Mesenchymal stem cell (in vitro differentiated cells and primary cell): ENCODE data around the gene TRMO.
"Not testable (repeated sequence)": the region's sequence is repeated elsewhere in the genome, so short reads cannot be mapped to it uniquely, and the experiment has no call there.

ENCODE experiments used
- DNase-seq: peaks from one replicate; pipeline ENCODE4 v3.0.0-alpha.2; 2013
- H2AFZ ChIP-seq: one replicate; pipeline ENCODE4 v1.6.1; 2013; ENCODE audit warnings: low read depth, mild to moderate bottlenecking, control low read depth, inconsistent platforms, low read length, moderate library complexity
- H2AK5ac ChIP-seq: 2 replicates; pipeline ENCODE4 v1.6.1; 2013; ENCODE audit warnings: low read length, moderate library complexity, mild to moderate bottlenecking, inconsistent platforms; ENCODE audit not compliant: severe bottlenecking
- H2BK120ac ChIP-seq: one replicate; pipeline ENCODE4 v1.6.1; 2013; ENCODE audit warnings: low read depth, mild to moderate bottlenecking, inconsistent platforms, low read length, moderate library complexity
- H2BK12ac ChIP-seq, 2 experiments: one replicate each; pipeline ENCODE4 v1.6.1; 2013; ENCODE audit warnings: inconsistent platforms in 2 of 2, low read length in 2 of 2, mild to moderate bottlenecking in 2 of 2, moderate library complexity in 2 of 2, control low read depth in 1 of 2
- H2BK15ac ChIP-seq: one replicate; pipeline ENCODE4 v1.6.1; 2013; ENCODE audit warnings: mild to moderate bottlenecking, low read depth, inconsistent platforms; ENCODE audit not compliant: poor library complexity, severe bottlenecking
- H2BK5ac ChIP-seq: 2 replicates; pipeline ENCODE4 v1.6.1; 2013; ENCODE audit warnings: low read depth, mild to moderate bottlenecking, low read length, control low read depth, inconsistent platforms; ENCODE audit not compliant: poor library complexity, severe bottlenecking
- H3K14ac ChIP-seq, 2 experiments: one replicate each; pipeline ENCODE4 v1.6.1; 2013; ENCODE audit warnings: inconsistent platforms in 2 of 2, low read length in 2 of 2, control low read depth in 1 of 2, mild to moderate bottlenecking in 1 of 2, moderate library complexity in 1 of 2
- H3K18ac ChIP-seq, 2 experiments: one replicate each; pipeline ENCODE4 v1.6.1; 2013; ENCODE audit warnings: inconsistent platforms in 2 of 2, low read length in 2 of 2, control low read depth in 1 of 2, low read depth in 1 of 2, mild to moderate bottlenecking in 1 of 2
- H3K23ac ChIP-seq, 2 experiments: one replicate each; pipeline ENCODE4 v1.6.1; 2013; ENCODE audit warnings: inconsistent platforms in 2 of 2, low read length in 2 of 2, mild to moderate bottlenecking in 2 of 2, moderate library complexity in 2 of 2, control low read depth in 1 of 2
- H3K27ac ChIP-seq: 2 replicates; pipeline ENCODE4 v1.5.1; 2013; ENCODE audit warnings: mild to moderate bottlenecking, moderate library complexity, low read length, control low read depth, inconsistent platforms; ENCODE audit not compliant: poor library complexity, severe bottlenecking
- H3K27me3 ChIP-seq, 2 experiments: 2 replicates each; pipeline versions ENCODE4 v1.6.1 to v1.7.0; 2013; ENCODE audit warnings: low read length in 2 of 2, mild to moderate bottlenecking in 2 of 2, moderate library complexity in 2 of 2, control low read depth in 1 of 2, inconsistent platforms in 1 of 2; ENCODE audit not compliant: control insufficient read depth in 1 of 2, insufficient read depth in 1 of 2
- H3K36me3 ChIP-seq, 2 experiments: 2 replicates each; pipeline versions ENCODE4 v1.6.1 to v1.7.0; 2013; ENCODE audit warnings: low read length in 2 of 2, control low read depth in 1 of 2, inconsistent platforms in 1 of 2, low read depth in 1 of 2, mild to moderate bottlenecking in 1 of 2; ENCODE audit not compliant: insufficient read depth in 2 of 2, control insufficient read depth in 1 of 2
- H3K4ac ChIP-seq, 2 experiments: one replicate each; pipeline ENCODE4 v1.6.1; 2013; ENCODE audit warnings: inconsistent platforms in 2 of 2, low read length in 2 of 2, mild to moderate bottlenecking in 2 of 2, moderate library complexity in 2 of 2, control low read depth in 1 of 2, low read depth in 1 of 2
- H3K4me1 ChIP-seq: 2 replicates; pipeline ENCODE4 v1.6.1; 2013; ENCODE audit warnings: low read depth, low read length, control low read depth; ENCODE audit not compliant: control insufficient read depth, insufficient read depth
- H3K4me2 ChIP-seq: 2 replicates; pipeline ENCODE4 v1.6.1; 2013; ENCODE audit warnings: low read length, mild to moderate bottlenecking, inconsistent platforms; ENCODE audit not compliant: poor library complexity, severe bottlenecking
- H3K4me3 ChIP-seq, 2 experiments: 2 replicates each; pipeline versions ENCODE4 v1.5.1 to v1.7.0; 2013; ENCODE audit warnings: low read length in 2 of 2, mild to moderate bottlenecking in 2 of 2, control low read depth in 1 of 2, low read depth in 1 of 2; ENCODE audit not compliant: insufficient read depth in 1 of 2
- H3K79me1 ChIP-seq: replicated peaks from 2 replicates; pipeline ENCODE4 v1.6.1; 2013; ENCODE audit warnings: mild to moderate bottlenecking, control low read depth, low read length, inconsistent platforms; ENCODE audit not compliant: poor library complexity, severe bottlenecking
- H3K9ac ChIP-seq: 2 replicates; pipeline ENCODE4 v1.7.0; 2013; ENCODE audit warnings: mild to moderate bottlenecking, low read length, moderate library complexity
- H3K9me3 ChIP-seq: 2 replicates; pipeline ENCODE4 v1.7.0; 2013; ENCODE audit warnings: mild to moderate bottlenecking, low read length; ENCODE audit not compliant: control insufficient read depth
- H4K8ac ChIP-seq: one replicate; pipeline ENCODE4 v1.6.1; 2013; ENCODE audit warnings: inconsistent platforms, mild to moderate bottlenecking, low read length, moderate library complexity
- H4K91ac ChIP-seq: one replicate; pipeline ENCODE4 v1.6.1; 2013; ENCODE audit warnings: mild to moderate bottlenecking, low read length, inconsistent platforms
- WGBS: methylation state at CpG from one replicate; pipeline ENCODE4 v1.1.7; 2013; ENCODE audit warnings: mixed read lengths; 5-methylcytosine and 5-hydroxymethylcytosine counted together

TRMO gene

DNA sequence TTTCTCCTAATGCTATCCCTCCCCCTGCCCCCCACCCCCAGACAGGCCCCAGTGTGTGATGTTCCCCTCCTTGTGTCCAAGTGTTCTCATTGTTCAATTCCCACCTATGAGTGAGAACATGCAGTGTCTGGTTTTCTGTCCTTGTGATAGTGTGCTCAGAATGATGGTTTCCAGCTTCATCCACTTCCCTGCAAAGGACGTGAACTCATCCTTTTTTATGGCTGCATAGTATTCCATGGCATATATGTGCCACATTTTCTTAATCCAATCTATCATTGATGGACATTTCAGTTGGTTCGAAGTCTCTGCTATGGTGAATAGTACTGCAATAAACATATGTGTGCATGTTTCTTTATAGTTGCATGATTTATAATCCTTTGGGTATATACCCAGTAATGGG is 23.2 kb upstream of the TRMO start:
- H4K8ac ChIP-seq, H3K14ac ChIP-seq, H3K79me1 ChIP-seq, H3K9ac ChIP-seq, H4K91ac ChIP-seq, H2AFZ ChIP-seq, DNase-seq, H3K9me3 ChIP-seq, H3K27ac ChIP-seq, H3K4me1 ChIP-seq, H2BK5ac ChIP-seq, H3K23ac ChIP-seq, H2BK120ac ChIP-seq, H3K4ac ChIP-seq, H3K4me2 ChIP-seq, H2AK5ac ChIP-seq, H2BK12ac ChIP-seq, H2BK15ac ChIP-seq, H3K18ac ChIP-seq, H3K36me3 ChIP-seq, H3K4me3 ChIP-seq: not testable (repeated sequence)
- H3K27me3 ChIP-seq: peaks cover 40% of the 10 kb centered on the region in 2 experiments
- WGBS: 79% methylated on average over 2 of the region's 2 CpGs

- no peak overlapping the region for H3K4me2 ChIP-seq
- H3K27me3 ChIP-seq: peaks cover 47 to 48% of the 10 kb centered on the region in 2 experiments
- H3K79me1 ChIP-seq: no peaks in the 10 kb centered on the region
- H3K18ac ChIP-seq: no peak overlapping the region
- no peak overlapping the region for H3K4me3 ChIP-seq
- H2AFZ ChIP-seq: no peak overlapping the region
- no peak overlapping the region for H3K4ac ChIP-seq
- no peak overlapping the region for H2BK120ac ChIP-seq
- H3K9me3 ChIP-seq: no peaks in the 10 kb centered on the region
- H4K91ac ChIP-seq: no peak overlapping the region
- no peaks in the 10 kb centered on the region for H3K4me1 ChIP-seq
- DNase-seq: no peak
- H3K23ac ChIP-seq: no peak overlapping the region
- H2BK5ac ChIP-seq: no peak overlapping the region
- H2AK5ac ChIP-seq: no peak overlapping the region
- no peak overlapping the region for H2BK15ac ChIP-seq
- 85% methylated on average over 1 of the region's 3 CpGs for WGBS
- no peak overlapping the region for H3K9ac ChIP-seq
- no peak overlapping the region for H2BK12ac ChIP-seq
- no peaks in the 10 kb centered on the region for H3K36me3 ChIP-seq
- no peak overlapping the region for H4K8ac ChIP-seq
- no peak overlapping the region for H3K27ac ChIP-seq
- no peak overlapping the region for H3K14ac ChIP-seq
These were observed 22.3 kb upstream of the TRMO start for GRCh38 chr9:97944612-97945011.

DNA sequence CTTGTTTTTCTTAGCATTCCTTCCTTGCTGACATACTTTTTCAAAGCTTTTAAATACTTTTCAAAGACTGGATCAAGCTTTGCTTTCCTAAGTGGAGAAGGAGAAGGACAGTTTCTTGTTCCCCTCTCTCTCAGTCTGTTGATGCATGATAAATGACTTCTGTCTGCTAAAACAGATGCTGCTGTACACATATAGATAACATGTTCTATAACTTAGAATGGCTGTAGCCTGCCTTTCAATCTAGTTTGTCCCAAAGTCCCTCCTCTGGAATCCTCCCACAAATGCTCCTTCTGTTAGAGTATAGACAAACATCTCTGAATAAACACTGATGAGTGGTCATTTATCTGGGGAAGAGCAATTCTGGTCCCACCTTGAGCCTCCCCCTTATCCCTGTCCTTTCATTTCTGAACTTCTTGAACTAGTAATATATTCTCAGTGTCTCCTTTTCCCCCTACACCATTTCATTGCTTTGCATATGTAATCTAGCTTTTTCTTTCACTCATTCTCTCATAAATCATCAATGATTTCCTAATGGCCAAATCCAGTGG is 21.1 kb upstream of the TRMO start:
- H3K79me1 ChIP-seq: no peaks in the 10 kb centered on the region
- no peak overlapping the region for H3K23ac ChIP-seq

GRCh38 chr9:97941323-97941722 is 19.0 kb upstream of the TRMO start:
- H4K8ac ChIP-seq: no peak overlapping the region
- no peak overlapping the region for H2BK12ac ChIP-seq
- no peak overlapping the region for H2AFZ ChIP-seq
- H3K9me3 ChIP-seq: no peaks in the 10 kb centered on the region
- no peak overlapping the region for H2BK120ac ChIP-seq
- no peaks in the 10 kb centered on the region for H3K36me3 ChIP-seq
- no peak overlapping the region for H3K4ac ChIP-seq
- peaks cover 61 to 67% of the 10 kb centered on the region in 2 experiments for H3K27me3 ChIP-seq
- no peak overlapping the region for H2AK5ac ChIP-seq
- H3K27ac ChIP-seq: no peak overlapping the region
- H3K4me1 ChIP-seq: no peaks in the 10 kb centered on the region
- no peak overlapping the region for H3K14ac ChIP-seq
- no peak overlapping the region for H3K9ac ChIP-seq
- no peak overlapping the region for H3K4me3 ChIP-seq
- no peak overlapping the region for H2BK5ac ChIP-seq
- no peak overlapping the region for H4K91ac ChIP-seq
- H3K23ac ChIP-seq: no peak overlapping the region
- H3K18ac ChIP-seq: no peak overlapping the region
- H2BK15ac ChIP-seq: no peak overlapping the region
- no peak for DNase-seq
- H3K4me2 ChIP-seq: no peak overlapping the region
- no peaks in the 10 kb centered on the region for H3K79me1 ChIP-seq
- 86% methylated on average over 1 of the region's 1 CpG for WGBS

More for the DNA sequence above, 21.1 kb upstream of the TRMO start:
- no peak for DNase-seq
- no peak overlapping the region for H3K27ac ChIP-seq
- no peak overlapping the region for H3K4me2 ChIP-seq
- no peaks in the 10 kb centered on the region for H3K9me3 ChIP-seq
- peaks cover 56 to 58% of the 10 kb centered on the region in 2 experiments for H3K27me3 ChIP-seq
- no peak overlapping the region for H2BK15ac ChIP-seq
- H2AK5ac ChIP-seq: no peak overlapping the region
- H3K14ac ChIP-seq: no peak overlapping the region
- H4K8ac ChIP-seq: no peak overlapping the region
- H2AFZ ChIP-seq: no peak overlapping the region
- no peak overlapping the region for H2BK12ac ChIP-seq
- H3K4ac ChIP-seq: no peak overlapping the region
- no peak overlapping the region for H3K18ac ChIP-seq
- H3K4me3 ChIP-seq: no peak overlapping the region
- H3K9ac ChIP-seq: no peak overlapping the region
- no peaks in the 10 kb centered on the region for H3K36me3 ChIP-seq
- no peak overlapping the region for H4K91ac ChIP-seq
- no peak overlapping the region for H2BK120ac ChIP-seq
- H3K4me1 ChIP-seq: no peaks in the 10 kb centered on the region
- H2BK5ac ChIP-seq: no peak overlapping the region
